NCI-H2196 (cell line): ENCODE measurements around the gene PIGU.
"Not testable (repeated sequence)": the region's sequence is repeated elsewhere in the genome, so short reads cannot be mapped to it uniquely, and the experiment has no call there.

ENCODE experiments used
- DNase-seq: peaks from one replicate; lab custom pipeline; 2025; ENCODE audit not compliant: unreplicated experiment; lab: John Stamatoyannopoulos, UW

PIGU gene

GRCh38 chr20:34516247-34517113, 160.4 kb downstream of the PIGU start, which contains the start of gene DYNLRB1:
Gene DYNLRB1, plus strand, starts transcription at chr20:34516422. Its CDS starts 37 bp downstream, at chr20:34516459.
- DNase-seq: peak; percentile 98

GRCh38 chr20:34515484-34516246, 161.2 kb downstream of the PIGU start:
- peak; percentile 75 for DNase-seq

- no peak for DNase-seq
These were observed 161.9 kb downstream of the PIGU start for GRCh38 chr20:34514897-34515483.

GRCh38 chr20:34514034-34514433, 162.9 kb downstream of the PIGU start:
- not testable (repeated sequence) for DNase-seq

- DNase-seq: no peak
These were observed 163.9 kb downstream of the PIGU start for GRCh38 chr20:34512955-34513419.

GRCh38 chr20:34512266-34512954, 164.5 kb downstream of the PIGU start:
- no peak for DNase-seq

- no peak for DNase-seq
These were observed 165.0 kb downstream of the PIGU start for GRCh38 chr20:34511891-34512265.

- DNase-seq: no peak
These were observed 166.3 kb downstream of the PIGU start for GRCh38 chr20:34510575-34510974.
